B cell (primary cell): ENCODE measurements around the gene EP300. TPM values are rescaled to one million over a fixed set of nuclear protein-coding genes. Genes with fewer than 3 reads are reported as not detected.
A peak's percentile ranks its signal among the peaks of the same experiment; 100 is the strongest.

ENCODE experiments used
- ATAC-seq: fragments of 200-7000 bp; cut with Tn5 transposase; one replicate; pipeline ENCODE4 v1.10.0; 2021; ENCODE audit warnings: low read depth, mild to moderate bottlenecking, moderate number of reproducible peaks, moderate library complexity
- CTCF ChIA-PET: fragments of 350-600 bp; sonication (Branson Sonifier 250); formaldehyde crosslinking; loops from one replicate; lab custom pipeline; 2021; ENCODE audit warnings: antibody characterized with exemption, inconsistent platforms; lab: Charles Lee
- POLR2A ChIA-PET: fragments of 350-600 bp; sonication (Branson Sonifier 250); formaldehyde crosslinking; loops from one replicate; lab custom pipeline; 2021; ENCODE audit warnings: antibody characterized with exemption; lab: Charles Lee
- DNase-seq: peaks from one replicate; pipeline ENCODE4 v3.0.0; 2013
- H2AFZ ChIP-seq: 2 replicates; pipeline ENCODE4 v1.6.1; 2012; ENCODE audit warnings: mild to moderate bottlenecking, low read depth, low read length; ENCODE audit not compliant: insufficient read depth, poor library complexity, severe bottlenecking
- H3K27ac ChIP-seq, 2 donors: 1 replicate in 1 of 2; 2 replicates in 1 of 2; pipeline ENCODE4 v1.5.1; 2012 to 2013; ENCODE audit warnings: low read length in 2 of 2, mild to moderate bottlenecking in 2 of 2, moderate library complexity in 1 of 2
- H3K27me3 ChIP-seq, 4 experiments: fragments of 200-600 bp in 1 of 4; sonication (generic) in 1 of 4; replicated peaks in 1 of 4; 1 replicate in 2 of 4; 2 replicates in 2 of 4; pipeline versions ENCODE4 v1.6.1 to v1.7.0; 2013 to 2016; ENCODE audit warnings: low read length in 3 of 4, mild to moderate bottlenecking in 2 of 4, mixed read lengths in 1 of 4, moderate library complexity in 1 of 4; ENCODE audit not compliant: insufficient read depth in 4 of 4, control insufficient read depth in 3 of 4; ENCODE audit errors: control extremely low read depth in 1 of 4
- H3K36me3 ChIP-seq, 2 experiments: replicated peaks in 1 of 2; 1 replicate in 1 of 2; 2 replicates in 1 of 2; pipeline versions ENCODE4 v1.6.1 to v1.7.1; 2013; ENCODE audit warnings: low read length in 1 of 2; ENCODE audit not compliant: insufficient read depth in 2 of 2, control insufficient read depth in 1 of 2; ENCODE audit errors: control extremely low read depth in 1 of 2, extremely low read depth in 1 of 2
- H3K4me1 ChIP-seq, 2 donors: fragments of 200-600 bp in 1 of 2; sonication (generic) in 1 of 2; 1 replicate in 1 of 2; 2 replicates in 1 of 2; pipeline versions ENCODE4 v1.5.1 to v1.6.1; 2013 to 2017; ENCODE audit warnings: low read length in 2 of 2; ENCODE audit not compliant: control insufficient read depth in 2 of 2, insufficient read depth in 2 of 2
- H3K4me2 ChIP-seq: replicated peaks from 2 replicates; pipeline ENCODE3; 2012; ENCODE audit warnings: mild to moderate bottlenecking, low read depth, low read length; ENCODE audit not compliant: poor library complexity, severe bottlenecking
- H3K4me3 ChIP-seq, 5 experiments: fragments of 200-600 bp in 1 of 5; sonication (generic) in 1 of 5; 1 replicate in 3 of 5; 2 replicates in 2 of 5; pipeline versions ENCODE4 v1.5.1 to v1.7.0; 2011 to 2016; ENCODE audit warnings: low read length in 4 of 5, mild to moderate bottlenecking in 4 of 5, low read depth in 2 of 5, control low read depth in 1 of 5, moderate library complexity in 1 of 5; ENCODE audit not compliant: insufficient read depth in 1 of 5; ENCODE audit errors: control extremely low read depth in 1 of 5, extremely low read depth in 1 of 5
- H3K79me2 ChIP-seq: fragments of 200-600 bp; sonication (generic); one replicate; pipeline ENCODE4 v1.6.0; 2016; ENCODE audit warnings: low read length; ENCODE audit not compliant: control insufficient read depth, insufficient read depth
- H3K9ac ChIP-seq: fragments of 200-600 bp; sonication (generic); 2 replicates; pipeline ENCODE4 v1.6.1; 2017; ENCODE audit warnings: mild to moderate bottlenecking, low read length, moderate library complexity
- H3K9me3 ChIP-seq, 3 donors: one replicate each; pipeline versions ENCODE4 v1.6.1 to v1.7.1; 2013; ENCODE audit warnings: low read length in 2 of 3; ENCODE audit not compliant: control insufficient read depth in 2 of 3, insufficient read depth in 1 of 3; ENCODE audit errors: control extremely low read depth in 1 of 3
- H4K20me1 ChIP-seq: 2 replicates; pipeline ENCODE4 v1.6.0; 2012; ENCODE audit warnings: mild to moderate bottlenecking, low read length; ENCODE audit not compliant: insufficient read depth, control insufficient read depth, poor library complexity, severe bottlenecking
- H3K27ac Mint-ChIP-seq: one replicate; pipeline ENCODE4 v1.8.0; 2021; ENCODE audit warnings: mixed read lengths
- H3K27me3 Mint-ChIP-seq: one replicate; pipeline ENCODE4 v1.8.0; 2021; ENCODE audit warnings: mixed read lengths
- H3K4me1 Mint-ChIP-seq: one replicate; pipeline ENCODE4 v1.8.0; 2021; ENCODE audit warnings: mixed read lengths
- H3K4me3 Mint-ChIP-seq: one replicate; pipeline ENCODE4 v1.8.0; 2021; ENCODE audit warnings: mixed read lengths
- H3K9me3 Mint-ChIP-seq: one replicate; pipeline ENCODE4 v1.8.0; 2022; ENCODE audit warnings: mixed read lengths; ENCODE audit not compliant: insufficient read depth
- EZH2 ChIP-seq: IDR thresholded peaks from 2 replicates; pipeline ENCODE4 v1.6.1; 2012; ENCODE audit warnings: borderline replicate concordance, low read depth, mild to moderate bottlenecking, moderate library complexity, low read length; ENCODE audit not compliant: insufficient read depth, poor library complexity, severe bottlenecking
- WGBS: methylation state at CpG from one replicate; pipeline ENCODE4 v1.1.5; 2013; ENCODE audit warnings: missing lambda C conversion rate; ENCODE audit not compliant: insufficient coverage; 5-methylcytosine and 5-hydroxymethylcytosine counted together
- intact Hi-C: fragments of 100-400 bp; cut with micrococcal nuclease; formaldehyde crosslinking; loops from one replicate; pipeline ENCODE4 v1.10.0; 2022
- polyA plus RNA-seq: library from polyadenylated mRNA; depleted of rRNA; stranded (reverse); fragments of >200 nt; gene quantifications from 2 replicates; pipeline ENCODE4 v1.2.3, GENCODE V29; 2012
- total RNA-seq, 2 donors: library from RNA; stranded (reverse); fragments of 120-200 nt in 1 of 2; gene quantifications; 1 replicate in 1 of 2; 2 replicates in 1 of 2; pipeline versions ENCODE4 v1.2.3 to v1.2.4, GENCODE V29; 2013 to 2022
- TF ChIP-seq, protein P1 (sequence below): fragments of 200-600 bp; IDR thresholded peaks from one replicate; pipeline ENCODE4 v1.8.0; 2022; ENCODE audit warnings: antibody characterized with exemption, mild to moderate bottlenecking

Gene EP300
- total and polyA plus RNA-seq, 2 donors (not counting 1 experiment from before 2014, with no cell fraction given), result 73.3 to 185 TPM

DNA sequence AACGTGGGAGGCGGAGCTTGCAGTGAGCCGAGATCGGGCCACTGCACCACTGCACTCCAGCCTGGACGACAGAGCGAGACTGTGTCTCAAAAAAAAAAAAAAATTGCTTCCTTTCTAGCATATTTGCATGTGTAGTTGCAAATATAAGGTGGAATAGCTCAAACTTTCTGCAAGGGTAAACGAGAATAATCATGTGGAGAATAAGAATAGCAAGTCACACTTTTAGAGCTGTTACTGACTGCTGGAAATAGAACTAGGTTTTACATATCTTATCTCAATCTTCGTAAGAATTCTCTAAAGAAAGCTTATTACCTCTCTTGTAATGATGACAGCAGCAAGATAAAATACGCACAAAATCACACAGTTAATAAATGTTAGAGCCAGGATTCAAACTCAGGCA is 114.3 kb downstream of the EP300 start:
- Histone ChIP-seq H3K4me2 (no peak overlapping the region), H4K20me1 (no peaks in the 10 kb centered on the region), H3K79me2 (peaks cover 30% of the 10 kb centered on the region), H2AFZ (no peak overlapping the region), H3K27ac (no peak overlapping the region), H3K4me3 (no peak overlapping the region), H3K4me1 (peaks cover 9 to 14% of the 10 kb centered on the region in 2 donors), H3K36me3 (peaks cover 0 to 15% of the 10 kb centered on the region in 2 experiments), H3K27me3 (peaks cover 0 to 8% (median 0%) of the 10 kb centered on the region in 4 experiments), H3K9ac (no peak overlapping the region), H3K9me3 (no peaks in the 10 kb centered on the region)
- no peaks in the 10 kb centered on the region for H3K9me3 Mint-ChIP-seq
- peak overlapping the region; percentile 72 for H3K4me3 Mint-ChIP-seq
- WGBS, result 80% methylated on average over 1 of the region's 9 CpGs
- H3K27ac Mint-ChIP-seq, result peak overlapping the region; percentile 56
- DNase-seq (no peak), ATAC-seq (no peak)
- CTCF ChIA-PET, result interaction anchor here (0.6 to 1.0 kb wide), 3 partner anchors 13 to 544 kb away, joined by 3 read pairs; no protein-coding TSS in a partner anchor
- peaks cover 6% of the 10 kb centered on the region for H3K27me3 Mint-ChIP-seq
- POLR2A ChIA-PET, result interaction anchor here (0.7 kb wide), 1 partner anchor 383 kb away, joined by 3 read pairs; the partner anchor contains the start of gene PMM1
- intact Hi-C loops, result loop anchor here (5.0 kb wide), 1 partner anchor 176 kb away; the partner anchor contains the start of gene TEF
- TF ChIP-seq, protein P1, sequence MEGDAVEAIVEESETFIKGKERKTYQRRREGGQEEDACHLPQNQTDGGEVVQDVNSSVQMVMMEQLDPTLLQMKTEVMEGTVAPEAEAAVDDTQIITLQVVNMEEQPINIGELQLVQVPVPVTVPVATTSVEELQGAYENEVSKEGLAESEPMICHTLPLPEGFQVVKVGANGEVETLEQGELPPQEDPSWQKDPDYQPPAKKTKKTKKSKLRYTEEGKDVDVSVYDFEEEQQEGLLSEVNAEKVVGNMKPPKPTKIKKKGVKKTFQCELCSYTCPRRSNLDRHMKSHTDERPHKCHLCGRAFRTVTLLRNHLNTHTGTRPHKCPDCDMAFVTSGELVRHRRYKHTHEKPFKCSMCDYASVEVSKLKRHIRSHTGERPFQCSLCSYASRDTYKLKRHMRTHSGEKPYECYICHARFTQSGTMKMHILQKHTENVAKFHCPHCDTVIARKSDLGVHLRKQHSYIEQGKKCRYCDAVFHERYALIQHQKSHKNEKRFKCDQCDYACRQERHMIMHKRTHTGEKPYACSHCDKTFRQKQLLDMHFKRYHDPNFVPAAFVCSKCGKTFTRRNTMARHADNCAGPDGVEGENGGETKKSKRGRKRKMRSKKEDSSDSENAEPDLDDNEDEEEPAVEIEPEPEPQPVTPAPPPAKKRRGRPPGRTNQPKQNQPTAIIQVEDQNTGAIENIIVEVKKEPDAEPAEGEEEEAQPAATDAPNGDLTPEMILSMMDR, result no peak
- TF ChIP-seq EZH2, result no peak
- peaks cover 28% of the 10 kb centered on the region for H3K4me1 Mint-ChIP-seq

DNA sequence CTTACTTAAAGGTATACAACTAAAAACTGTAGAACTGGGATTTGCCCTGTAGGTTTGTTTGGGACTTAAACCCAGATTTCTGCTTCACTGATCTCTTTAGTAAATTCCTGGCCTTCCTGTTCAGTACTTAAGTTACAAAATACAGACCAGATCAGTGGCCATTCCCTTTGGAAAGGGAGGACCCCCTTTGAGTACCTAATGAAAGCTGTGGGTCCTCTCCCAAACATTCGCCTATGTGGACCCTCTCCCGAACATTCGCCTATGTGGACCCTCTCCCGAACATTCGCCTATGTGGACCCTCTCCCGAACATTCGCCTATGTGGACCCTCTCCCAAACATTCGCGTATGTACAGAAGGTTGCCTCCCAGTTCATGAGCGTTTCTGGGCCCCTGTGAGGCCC is 123.0 kb downstream of the EP300 start:
- Histone ChIP-seq H3K36me3 (peaks cover 0 to 28% of the 10 kb centered on the region in 2 experiments), H3K27me3 (no peaks in the 10 kb centered on the region), H4K20me1 (no peaks in the 10 kb centered on the region), H3K9me3 (no peaks in the 10 kb centered on the region), H2AFZ (no peak overlapping the region), H3K4me1 (peaks cover 8 to 11% of the 10 kb centered on the region in 2 donors), H3K27ac (no peak overlapping the region), H3K79me2 (peaks cover 13% of the 10 kb centered on the region), H3K9ac (no peak overlapping the region), H3K4me3 (no peak overlapping the region), H3K4me2 (no peak overlapping the region)
- POLR2A ChIA-PET, result no interaction called here
- intact Hi-C loops, result no loop called here
- no peak for DNase-seq
- H3K27me3 Mint-ChIP-seq, result no peaks in the 10 kb centered on the region
- H3K4me3 Mint-ChIP-seq, result no peak overlapping the region
- CTCF ChIA-PET, result no interaction called here
- no peak for ATAC-seq
- TF ChIP-seq, protein P1, result no peak
- no peak for TF ChIP-seq EZH2
- H3K9me3 Mint-ChIP-seq, result no peaks in the 10 kb centered on the region
- H3K27ac Mint-ChIP-seq, result no peak overlapping the region
- H3K4me1 Mint-ChIP-seq, result peaks cover 18% of the 10 kb centered on the region
- WGBS, result 99% methylated on average over 10 of the region's 10 CpGs
